GM21360 (cell line): ENCODE results near the gene TTC27.
"Not testable (repeated sequence)": the region's sequence is repeated elsewhere in the genome, so short reads cannot be mapped to it uniquely, and the experiment has no call there.

ENCODE experiments used
- ATAC-seq: cut with Tn5 transposase; IDR thresholded peaks from one replicate; pipeline ENCODE4 v1.9.1; 2021; ENCODE audit warnings: mild to moderate bottlenecking, moderate library complexity; ENCODE audit not compliant: unreplicated experiment

Gene TTC27

GRCh38 chr2:32750880-32751279, 123.0 kb downstream of the TTC27 start:
- ATAC-seq: no peak

GRCh38 chr2:32752205-32752604, 124.4 kb downstream of the TTC27 start:
- ATAC-seq: no peak

- ATAC-seq: no peak
Observed at GRCh38 chr2:32752952-32753351, 125.1 kb downstream of the TTC27 start.

- ATAC-seq: not testable (repeated sequence)
Observed at GRCh38 chr2:32754676-32755075, 126.8 kb downstream of the TTC27 start.

GRCh38 chr2:32755666-32756065, 127.8 kb downstream of the TTC27 start:
- no peak for ATAC-seq

GRCh38 chr2:32756074-32756727, 128.4 kb downstream of the TTC27 start:
- no peak for ATAC-seq

GRCh38 chr2:32758232-32758631, 130.4 kb downstream of the TTC27 start:
- ATAC-seq: no peak

GRCh38 chr2:32760628-32761027, 132.8 kb downstream of the TTC27 start:
- no peak for ATAC-seq

- no peak for ATAC-seq
Observed at GRCh38 chr2:32768387-32769174, 140.7 kb downstream of the TTC27 start.

GRCh38 chr2:32770360-32770759, 142.5 kb downstream of the TTC27 start:
- no peak for ATAC-seq

GRCh38 chr2:32772638-32773447, 145.0 kb downstream of the TTC27 start:
- no peak for ATAC-seq

- no peak for ATAC-seq
Observed at GRCh38 chr2:32773448-32773808, 145.6 kb downstream of the TTC27 start.

- ATAC-seq: no peak
Observed at GRCh38 chr2:32775954-32776353, 148.1 kb downstream of the TTC27 start.

- no peak for ATAC-seq
Observed at GRCh38 chr2:32777714-32778113, 149.9 kb downstream of the TTC27 start.

- ATAC-seq: no peak
Observed at GRCh38 chr2:32780961-32781360, 153.1 kb downstream of the TTC27 start.

GRCh38 chr2:32783469-32783868, 155.6 kb downstream of the TTC27 start:
- ATAC-seq: no peak

GRCh38 chr2:32783933-32784332, 156.1 kb downstream of the TTC27 start:
- ATAC-seq: no peak

GRCh38 chr2:32787207-32787606, 159.4 kb downstream of the TTC27 start:
- ATAC-seq: no peak

GRCh38 chr2:32788114-32788513, 160.3 kb downstream of the TTC27 start:
- ATAC-seq: no peak

GRCh38 chr2:32792416-32792815, 164.6 kb downstream of the TTC27 start:
- ATAC-seq: no peak

GRCh38 chr2:32798829-32799228, 171.0 kb downstream of the TTC27 start:
- no peak for ATAC-seq

- no peak for ATAC-seq
Observed at GRCh38 chr2:32801741-32802140, 173.9 kb downstream of the TTC27 start.
